ENCODE results near the gene LASP1NB.
"Not testable (repeated sequence)": the region's sequence is repeated elsewhere in the genome, so short reads cannot be mapped to it uniquely, and the experiment has no call there.

Gene LASP1NB

DNA sequence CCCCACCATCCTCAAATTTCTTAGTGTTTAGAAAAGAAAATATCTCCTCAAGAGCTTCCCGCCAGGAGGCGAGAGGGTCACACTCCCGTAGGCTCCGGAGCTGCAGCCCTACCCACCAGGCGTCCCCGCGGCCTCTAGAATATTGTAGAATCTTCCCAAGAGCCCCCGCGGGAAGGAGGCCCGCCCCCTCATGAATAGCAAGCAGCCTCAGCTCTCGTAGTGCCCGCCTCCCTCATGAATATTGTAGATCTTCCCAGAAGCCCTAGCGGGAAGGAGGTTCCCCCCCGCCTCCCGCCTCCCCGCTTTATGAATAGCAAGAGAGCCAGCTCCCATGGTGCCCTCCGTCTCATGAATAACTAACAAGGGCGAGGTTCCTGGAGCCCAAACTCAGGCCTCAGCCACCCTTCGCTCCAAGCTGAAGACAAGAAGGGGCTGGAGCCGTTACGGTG is 41.9 kb downstream of the LASP1NB start, which contains the start of gene FBXO47:
TSS of gene FBXO47 (minus strand) at position 114 of the 449 bp plus-strand sequence. CDS start 4,378 bp downstream, outside the sequence.
- intact Hi-C loops (cut with DNase I) = no loop called here
- peak; percentile 40 for TF ChIP-seq POLR2A (IDR thresholded peaks at IDR 0.05)
- TF ChIP-seq CTCF (IDR thresholded peaks at IDR 0.05) = peak in 1 of 4 donors; percentile 5

GRCh38 chr17:38969281-38969680 is 43.9 kb downstream of the LASP1NB start:
- no peak overlapping the region for H3K4me3 ChIP-seq
- DNase-seq (peak in 1 of 3 donors; percentile 31), ATAC-seq (no peak)
- H3K9me3 ChIP-seq = no peaks in the 10 kb centered on the region
- H3K4me1 ChIP-seq = no peaks in the 10 kb centered on the region
- H3K27ac ChIP-seq = no peak overlapping the region
- 42% methylated on average over 4 of the region's 4 CpGs for WGBS (ENCODE audit: insufficient coverage, low coverage, low lambda C conversion rate, missing lambda C conversion rate)
- intact Hi-C loops (cut with DNase I) = no loop called here
- H3K36me3 ChIP-seq = no peaks in the 10 kb centered on the region
- H3K27me3 ChIP-seq = no peaks in the 10 kb centered on the region
- TF ChIP-seq CTCF (IDR thresholded peaks at IDR 0.05) (no peak), POLR2A (IDR thresholded peaks at IDR 0.05) (no peak)

More for the DNA sequence above, 41.9 kb downstream of the LASP1NB start, which contains the start of gene FBXO47:
- DNase-seq (peak; percentile 87 to 93 (median 90)), ATAC-seq (peak; percentile 99)
- Histone ChIP-seq H3K4me1 (no peaks in the 10 kb centered on the region), H3K27me3 (no peaks in the 10 kb centered on the region), H3K36me3 (no peaks in the 10 kb centered on the region), H3K4me3 (peak within 1 kb of the TSS; percentile 25 to 46 (median 39)), H3K9me3 (no peaks in the 10 kb centered on the region), H3K27ac (peak within 1 kb of the TSS; percentile 69 to 85 (median 79))
- WGBS (ENCODE audit: insufficient coverage, low coverage, low lambda C conversion rate, missing lambda C conversion rate) = 4% methylated on average over 5 of the region's 21 CpGs

DNA sequence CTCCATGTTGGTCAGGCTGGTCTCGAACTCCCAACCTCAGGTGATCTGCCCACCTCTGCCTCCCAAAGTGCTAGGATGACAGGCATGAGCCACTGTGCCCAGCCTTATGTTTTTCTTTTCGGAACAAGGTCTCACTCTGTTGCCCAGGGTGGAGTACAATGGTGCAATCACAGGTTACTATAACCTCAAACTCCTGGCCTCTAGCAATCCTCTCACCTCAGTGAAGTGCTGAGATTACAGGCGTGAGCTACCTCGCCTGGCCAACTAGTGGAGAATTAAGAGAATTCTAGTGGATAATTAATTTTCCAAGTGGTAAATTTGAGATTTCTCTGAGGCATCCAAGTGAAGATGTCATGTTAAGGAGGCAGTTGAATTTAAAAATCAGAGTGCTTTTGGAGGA is 44.7 kb downstream of the LASP1NB start:
- Histone ChIP-seq H3K4me1 (no peaks in the 10 kb centered on the region), H3K36me3 (no peaks in the 10 kb centered on the region), H3K27me3 (no peaks in the 10 kb centered on the region), H3K27ac (no peak overlapping the region), H3K4me3 (no peak overlapping the region), H3K9me3 (no peaks in the 10 kb centered on the region)
- intact Hi-C loops (cut with DNase I) = no loop called here
- TF ChIP-seq POLR2A (IDR thresholded peaks at IDR 0.05) (no peak), CTCF (IDR thresholded peaks at IDR 0.05) (no peak)
- 28% methylated on average over 3 of the region's 4 CpGs for WGBS (ENCODE audit: insufficient coverage, low coverage, low lambda C conversion rate, missing lambda C conversion rate)
- ATAC-seq = peak in 1 of 4 donors; percentile 33
- DNase-seq = no peak

GRCh38 chr17:38970804-38971203 is 45.4 kb downstream of the LASP1NB start:
- ATAC-seq (no peak), DNase-seq (no peak)
- TF ChIP-seq POLR2A (IDR thresholded peaks at IDR 0.05) = no peak
- TF ChIP-seq CTCF (IDR thresholded peaks at IDR 0.05) = no peak
- H3K4me3 ChIP-seq = no peak overlapping the region
- H3K27me3 ChIP-seq = no peaks in the 10 kb centered on the region
- H3K27ac ChIP-seq = no peak overlapping the region
- no peaks in the 10 kb centered on the region for H3K9me3 ChIP-seq
- intact Hi-C loops (cut with DNase I) = no loop called here
- H3K4me1 ChIP-seq = no peaks in the 10 kb centered on the region
- H3K36me3 ChIP-seq = no peaks in the 10 kb centered on the region
- 89% methylated on average over 5 of the region's 5 CpGs for WGBS (ENCODE audit: insufficient coverage, low coverage, low lambda C conversion rate, missing lambda C conversion rate)

DNA sequence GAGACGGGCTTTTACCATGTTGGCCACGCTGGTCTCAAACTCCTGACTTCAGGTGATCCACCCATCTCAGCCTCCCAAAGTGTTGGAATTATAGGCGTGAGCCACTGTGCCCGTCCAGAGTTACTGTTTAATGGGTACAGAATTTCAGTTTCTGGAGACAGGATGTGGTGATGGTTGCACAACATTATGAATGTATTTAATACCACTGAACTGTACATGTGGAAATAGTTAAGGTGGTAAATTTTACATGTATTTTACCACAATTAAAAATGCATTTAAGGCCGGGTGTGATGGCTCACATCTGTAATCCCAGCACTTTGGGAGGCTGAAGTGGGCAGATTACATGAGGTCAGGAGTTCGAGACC is 50.8 kb downstream of the LASP1NB start:
- H3K4me1 ChIP-seq; H3K4me3 ChIP-seq; H3K27ac ChIP-seq; H3K36me3 ChIP-seq; intact Hi-C loops (cut with DNase I); ATAC-seq; H3K27me3 ChIP-seq; H3K9me3 ChIP-seq; DNase-seq: not testable (repeated sequence)
- WGBS (ENCODE audit: insufficient coverage, low coverage, low lambda C conversion rate, missing lambda C conversion rate) = 59% methylated on average over 6 of the region's 6 CpGs

All from right lobe of liver (tissue), 6 donors.